Lower lobe of right lung (tissue), 2 donors: Measurements from ENCODE around the gene SCFD1. TPM values are rescaled to one million over a fixed set of nuclear protein-coding genes. Genes with fewer than 3 reads are reported as not detected.
"Not testable (repeated sequence)": the region's sequence is repeated elsewhere in the genome, so short reads cannot be mapped to it uniquely, and the experiment has no call there.

Source experiments
- ATAC-seq, 2 donors: fragments of 200-7000 bp; cut with Tn5 transposase; one replicate each; pipeline ENCODE4 v1.9.1; 2020 to 2022; ENCODE audit warnings: mild to moderate bottlenecking in 2 of 2, moderate library complexity in 2 of 2
- DNase-seq: peaks from one replicate; pipeline ENCODE4 v3.0.0-alpha.2; 2020
- H3K27ac ChIP-seq: fragments of 200-600 bp; one replicate; pipeline ENCODE4 v1.8.0; 2022
- H3K27me3 ChIP-seq: fragments of 200-600 bp; one replicate; pipeline ENCODE4 v1.8.0; 2022; ENCODE audit warnings: low read depth
- H3K36me3 ChIP-seq: fragments of 200-600 bp; one replicate; pipeline ENCODE4 v1.8.0; 2022; ENCODE audit warnings: mild to moderate bottlenecking
- H3K4me1 ChIP-seq: fragments of 200-600 bp; one replicate; pipeline ENCODE4 v1.8.0; 2022
- H3K4me3 ChIP-seq: fragments of 200-600 bp; one replicate; pipeline ENCODE4 v1.8.0; 2022; ENCODE audit warnings: mild to moderate bottlenecking
- H3K9me3 ChIP-seq: fragments of 200-600 bp; one replicate; pipeline ENCODE4 v1.8.0; 2022
- intact Hi-C: fragments of 100-400 bp; cut with DNase I; formaldehyde crosslinking; loops from one replicate; pipeline ENCODE4 v1.11.0; 2022
- total RNA-seq: library from RNA; stranded (reverse); fragmentation: NEBNext Ultra II Directional; extraction: Animal tissue kit (Norgen Biotek cat#: 25700); gene quantifications from one replicate; pipeline ENCODE4 v1.2.1, GENCODE V29; 2021
- TF ChIP-seq, protein P1 (sequence below): fragments of 200-600 bp; IDR thresholded peaks from one replicate; pipeline ENCODE4 v1.8.0; 2022; ENCODE audit warnings: antibody characterized with exemption, mild to moderate bottlenecking
- donor health status: DM: no; HTN: yes; CAD: no; lungs with severe emphysema.

SCFD1 gene
- total RNA-seq, 1 donor from 2014 or later, result 73.8 TPM

DNA sequence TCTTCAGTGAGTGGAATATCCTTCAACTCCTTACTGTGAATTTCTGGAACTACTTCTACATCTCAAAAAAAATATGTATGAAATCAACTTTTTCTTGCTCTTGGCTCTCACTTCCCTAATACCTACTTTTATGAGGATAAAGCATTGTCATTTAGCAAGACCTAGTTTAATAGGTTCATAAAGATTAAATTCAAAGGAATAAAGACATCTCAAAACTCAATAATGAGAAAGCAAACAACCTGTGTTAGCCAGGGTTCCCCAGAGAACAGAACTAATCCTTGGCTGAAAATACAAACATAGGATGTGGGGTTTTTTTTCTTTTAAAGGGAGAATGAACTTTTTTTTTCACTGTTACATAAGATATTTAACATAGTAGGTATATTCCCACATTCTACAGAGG, 57.9 kb downstream of the SCFD1 start:
- TF ChIP-seq, protein P1, sequence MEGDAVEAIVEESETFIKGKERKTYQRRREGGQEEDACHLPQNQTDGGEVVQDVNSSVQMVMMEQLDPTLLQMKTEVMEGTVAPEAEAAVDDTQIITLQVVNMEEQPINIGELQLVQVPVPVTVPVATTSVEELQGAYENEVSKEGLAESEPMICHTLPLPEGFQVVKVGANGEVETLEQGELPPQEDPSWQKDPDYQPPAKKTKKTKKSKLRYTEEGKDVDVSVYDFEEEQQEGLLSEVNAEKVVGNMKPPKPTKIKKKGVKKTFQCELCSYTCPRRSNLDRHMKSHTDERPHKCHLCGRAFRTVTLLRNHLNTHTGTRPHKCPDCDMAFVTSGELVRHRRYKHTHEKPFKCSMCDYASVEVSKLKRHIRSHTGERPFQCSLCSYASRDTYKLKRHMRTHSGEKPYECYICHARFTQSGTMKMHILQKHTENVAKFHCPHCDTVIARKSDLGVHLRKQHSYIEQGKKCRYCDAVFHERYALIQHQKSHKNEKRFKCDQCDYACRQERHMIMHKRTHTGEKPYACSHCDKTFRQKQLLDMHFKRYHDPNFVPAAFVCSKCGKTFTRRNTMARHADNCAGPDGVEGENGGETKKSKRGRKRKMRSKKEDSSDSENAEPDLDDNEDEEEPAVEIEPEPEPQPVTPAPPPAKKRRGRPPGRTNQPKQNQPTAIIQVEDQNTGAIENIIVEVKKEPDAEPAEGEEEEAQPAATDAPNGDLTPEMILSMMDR, result no peak
- ATAC-seq (no peak), DNase-seq (no peak)
- H3K36me3 ChIP-seq, result peaks cover 56% of the 10 kb centered on the region
- H3K27ac ChIP-seq, result no peak overlapping the region
- no peaks in the 10 kb centered on the region for H3K9me3 ChIP-seq
- no peaks in the 10 kb centered on the region for H3K27me3 ChIP-seq
- intact Hi-C loops, result no loop called here
- no peak overlapping the region for H3K4me3 ChIP-seq
- no peaks in the 10 kb centered on the region for H3K4me1 ChIP-seq

DNA sequence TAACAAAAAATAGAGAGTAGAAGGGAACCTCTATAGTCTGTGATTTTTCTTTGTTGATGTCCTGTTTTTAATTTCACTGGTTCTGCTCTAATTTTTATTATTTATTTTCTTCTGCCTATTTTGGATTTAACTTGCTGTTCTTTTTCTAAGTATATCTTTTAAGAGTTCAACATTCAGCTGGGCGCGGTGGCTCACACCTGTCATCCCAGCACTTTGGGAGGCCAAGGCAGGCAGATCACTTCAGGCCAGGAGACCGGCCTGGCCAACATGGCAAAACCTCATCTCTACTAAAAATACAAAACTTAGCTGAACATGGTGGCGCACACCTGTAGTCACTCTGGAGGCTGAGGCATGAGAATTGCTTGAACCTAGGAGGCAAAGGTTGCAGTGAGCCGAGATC, 58.7 kb downstream of the SCFD1 start:
- DNase-seq, H3K9me3 ChIP-seq, H3K4me1 ChIP-seq, intact Hi-C loops, H3K27ac ChIP-seq, H3K27me3 ChIP-seq, ATAC-seq, H3K4me3 ChIP-seq: not testable (repeated sequence)
- peaks cover 49% of the 10 kb centered on the region for H3K36me3 ChIP-seq

DNA sequence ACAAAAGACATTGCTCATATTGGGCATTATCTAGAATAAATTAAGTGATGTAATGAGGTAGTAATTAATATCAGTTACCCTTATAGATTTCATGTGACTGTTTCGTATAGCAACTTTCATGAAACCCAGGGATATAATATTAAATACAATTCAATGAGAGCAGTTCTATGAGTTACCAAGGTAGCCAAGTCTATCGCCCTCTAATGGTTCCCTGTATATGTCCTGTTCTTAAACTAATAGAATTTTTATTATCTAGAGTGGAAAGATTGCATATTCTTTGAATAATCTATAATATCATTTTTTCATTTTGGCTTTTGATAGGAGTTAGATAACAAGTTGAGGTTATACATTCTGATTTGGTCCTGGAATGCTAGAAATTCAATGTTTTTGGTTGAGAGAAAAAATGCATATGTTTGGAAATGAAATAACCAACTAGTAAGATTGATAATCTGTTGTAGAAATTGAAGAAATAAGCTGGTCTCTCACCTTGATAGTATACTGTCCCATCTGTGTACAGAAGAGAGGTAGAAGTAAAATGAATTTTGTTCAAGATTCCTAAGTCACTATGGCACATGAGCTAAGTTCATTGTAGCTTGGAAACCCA, 59.7 kb downstream of the SCFD1 start:
- intact Hi-C loops, result no loop called here
- TF ChIP-seq, protein P1, result peak; percentile 18
- Histone ChIP-seq H3K27ac (no peak overlapping the region), H3K4me3 (no peak overlapping the region), H3K4me1 (no peaks in the 10 kb centered on the region), H3K9me3 (no peaks in the 10 kb centered on the region), H3K36me3 (peaks cover 38% of the 10 kb centered on the region), H3K27me3 (no peaks in the 10 kb centered on the region)
- ATAC-seq (no peak), DNase-seq (no peak)

DNA sequence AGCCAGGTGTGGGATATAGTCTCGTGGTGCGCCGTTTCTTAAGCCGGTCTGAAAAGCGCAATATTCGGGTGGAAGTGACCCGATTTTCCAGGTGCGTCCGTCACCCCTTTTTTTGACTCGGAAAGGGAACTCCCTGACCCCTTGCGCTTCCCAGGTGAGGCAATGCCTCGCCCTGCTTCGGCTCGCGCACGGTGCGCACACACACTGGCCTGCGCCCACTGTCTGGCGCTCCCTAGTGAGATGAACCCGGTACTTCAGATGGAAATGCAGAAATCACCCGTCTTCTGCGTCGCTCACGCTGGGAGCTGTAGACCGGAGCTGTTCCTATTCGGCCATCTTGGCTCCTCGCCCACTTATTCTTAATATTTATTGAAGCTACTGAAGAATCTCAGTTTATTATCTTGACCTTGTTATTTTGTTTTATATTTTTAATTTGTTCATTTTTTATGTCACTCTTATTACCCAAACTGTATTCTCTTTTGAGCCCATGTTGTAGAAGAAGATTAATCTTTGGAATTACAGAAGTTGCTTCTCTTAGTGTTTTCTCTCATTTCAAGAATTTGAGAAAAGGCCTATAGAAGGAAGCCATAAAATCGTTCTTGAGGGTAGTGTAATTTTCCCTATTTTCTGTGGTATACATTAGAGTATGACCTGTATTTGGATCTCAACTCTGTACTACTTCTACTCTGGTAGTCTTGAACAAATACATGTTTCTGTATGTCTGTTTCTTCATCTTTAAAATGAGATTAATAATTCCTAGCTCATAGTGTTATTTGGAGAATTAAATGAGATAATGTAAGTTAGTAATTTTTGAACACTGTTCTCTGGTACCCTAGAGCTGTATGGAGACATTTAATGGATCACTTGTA, 68.6 kb downstream of the SCFD1 start:
- H3K4me1 ChIP-seq, H3K9me3 ChIP-seq, intact Hi-C loops, H3K27me3 ChIP-seq, DNase-seq: not testable (repeated sequence)
- Histone ChIP-seq H3K27ac (peak overlapping the region; percentile 53), H3K36me3 (peaks cover 11% of the 10 kb centered on the region), H3K4me3 (peak overlapping the region; percentile 43)
- ATAC-seq, result peak in 1 of 2 donors; percentile 61

DNA sequence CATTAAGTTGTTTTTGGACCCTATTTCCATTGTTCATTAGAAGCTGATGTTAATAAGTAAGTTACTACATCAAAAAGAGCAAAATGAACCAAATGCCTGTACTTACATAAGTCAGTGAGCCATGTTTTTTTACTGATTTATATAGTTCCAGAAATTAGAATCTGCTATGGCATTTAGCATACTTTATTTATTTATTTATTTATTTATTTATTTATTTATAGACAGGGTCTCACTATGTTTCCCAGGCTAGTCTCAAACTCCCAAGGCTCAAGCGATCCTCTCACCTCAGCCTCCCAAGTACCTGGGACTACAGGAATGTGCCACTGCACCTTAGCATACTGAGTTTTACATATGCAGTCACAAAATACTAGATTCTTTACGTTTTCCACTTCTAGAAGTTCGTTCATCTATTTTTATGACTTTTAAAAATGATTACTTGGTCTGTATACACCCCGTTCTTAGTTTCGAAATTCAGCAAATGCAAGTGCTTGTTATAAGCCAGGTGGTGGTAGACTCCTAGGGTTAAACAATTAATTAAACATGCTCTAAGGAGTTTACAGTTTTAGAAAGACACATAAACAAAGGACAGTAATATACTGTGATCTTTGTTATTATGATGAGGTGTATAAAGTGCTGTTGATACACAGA, 69.8 kb downstream of the SCFD1 start:
- Histone ChIP-seq H3K27me3 (no peaks in the 10 kb centered on the region), H3K27ac (no peak overlapping the region), H3K4me1 (no peaks in the 10 kb centered on the region), H3K36me3 (peaks cover 21% of the 10 kb centered on the region), H3K9me3 (no peaks in the 10 kb centered on the region), H3K4me3 (no peak overlapping the region)
- intact Hi-C loops, result no loop called here
- ATAC-seq (no peak), DNase-seq (no peak)
- TF ChIP-seq, protein P1, result no peak

DNA sequence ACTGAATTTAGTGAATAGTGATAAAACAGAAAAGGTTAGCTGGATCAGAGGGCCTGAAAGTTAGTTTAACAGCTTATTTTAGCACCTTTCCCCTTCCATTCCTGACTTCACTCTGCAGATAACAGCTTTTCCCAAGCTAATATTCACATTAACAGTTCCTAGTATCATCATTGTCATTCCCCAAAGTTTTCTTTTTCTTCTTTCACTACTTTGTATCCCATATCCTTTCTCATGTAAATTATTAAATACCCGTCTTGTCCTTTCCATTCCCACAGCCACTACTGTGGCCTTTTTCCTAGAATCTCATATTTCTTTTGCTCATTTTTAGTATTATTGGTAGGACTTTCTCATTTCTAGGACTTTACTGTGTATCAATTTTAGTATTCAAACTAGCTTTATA, 70.5 kb downstream of the SCFD1 start:
- Histone ChIP-seq H3K27me3 (no peaks in the 10 kb centered on the region), H3K27ac (no peak overlapping the region), H3K36me3 (peaks cover 29% of the 10 kb centered on the region), H3K4me3 (no peak overlapping the region), H3K4me1 (no peaks in the 10 kb centered on the region), H3K9me3 (no peaks in the 10 kb centered on the region)
- DNase-seq (no peak), ATAC-seq (no peak)
- intact Hi-C loops, result no loop called here
- TF ChIP-seq, protein P1, result no peak
